ENCODE results near the gene ARID1B. TPM values are rescaled to one million over a fixed set of nuclear protein-coding genes. Genes with fewer than 3 reads are reported as not detected.

The ARID1B gene
- total RNA-seq, 2 experiments from 2014 or later = 36.9 to 38.9 TPM

DNA sequence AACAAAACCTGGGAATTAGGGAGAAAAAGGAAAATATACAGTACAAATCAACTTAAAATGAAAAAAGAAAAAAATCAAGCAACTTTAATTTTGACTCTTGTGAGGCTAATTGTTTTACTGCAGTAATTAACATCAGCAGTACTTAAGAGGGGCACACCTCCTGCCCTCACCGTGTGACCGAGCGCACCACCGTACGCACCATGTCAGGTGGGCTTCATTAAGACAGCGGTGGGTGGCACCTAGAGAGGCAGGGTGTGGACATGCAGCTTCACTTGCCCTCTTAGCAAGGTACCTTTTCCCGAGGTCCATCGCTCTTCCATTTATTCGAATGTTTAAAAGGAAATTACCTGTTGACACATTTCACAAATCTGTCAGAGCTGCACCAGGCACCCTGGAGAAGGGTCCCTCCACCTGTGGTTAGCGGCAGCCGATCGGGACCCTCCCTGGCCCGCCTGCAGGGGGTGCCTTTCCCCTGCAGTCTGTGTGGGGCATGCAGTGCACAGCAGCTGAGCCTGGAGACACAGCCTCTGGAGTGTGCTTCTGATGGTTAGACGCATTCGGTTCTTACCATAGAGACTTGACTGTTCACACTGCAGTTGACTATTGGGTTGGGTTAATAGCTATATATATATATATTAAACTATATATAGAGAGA lies 362.0 kb downstream of the ARID1B start:
- ChIA-PET POLR2A (interaction anchor here (1.0 kb wide), 1 partner anchor 95 kb away, joined by 3 read pairs; no protein-coding TSS in a partner anchor), CTCF (interaction anchor here (0.7 to 1.6 kb wide), 4 partner anchors 10 to 105 kb away, joined by 3 to 5 read pairs (median 4); no protein-coding TSS in a partner anchor)
- Mint-ChIP-seq H3K9me3 (no peaks in the 10 kb centered on the region), H3K27ac (no peak overlapping the region), H3K4me1 (ENCODE audit: low read depth) (peaks cover 19% of the 10 kb centered on the region), H3K27me3 (no peaks in the 10 kb centered on the region), H3K36me3 (ENCODE audit: low read depth) (peaks cover 14% of the 10 kb centered on the region), H3K4me3 (no peak overlapping the region)
- TF ChIP-seq, protein P1, sequence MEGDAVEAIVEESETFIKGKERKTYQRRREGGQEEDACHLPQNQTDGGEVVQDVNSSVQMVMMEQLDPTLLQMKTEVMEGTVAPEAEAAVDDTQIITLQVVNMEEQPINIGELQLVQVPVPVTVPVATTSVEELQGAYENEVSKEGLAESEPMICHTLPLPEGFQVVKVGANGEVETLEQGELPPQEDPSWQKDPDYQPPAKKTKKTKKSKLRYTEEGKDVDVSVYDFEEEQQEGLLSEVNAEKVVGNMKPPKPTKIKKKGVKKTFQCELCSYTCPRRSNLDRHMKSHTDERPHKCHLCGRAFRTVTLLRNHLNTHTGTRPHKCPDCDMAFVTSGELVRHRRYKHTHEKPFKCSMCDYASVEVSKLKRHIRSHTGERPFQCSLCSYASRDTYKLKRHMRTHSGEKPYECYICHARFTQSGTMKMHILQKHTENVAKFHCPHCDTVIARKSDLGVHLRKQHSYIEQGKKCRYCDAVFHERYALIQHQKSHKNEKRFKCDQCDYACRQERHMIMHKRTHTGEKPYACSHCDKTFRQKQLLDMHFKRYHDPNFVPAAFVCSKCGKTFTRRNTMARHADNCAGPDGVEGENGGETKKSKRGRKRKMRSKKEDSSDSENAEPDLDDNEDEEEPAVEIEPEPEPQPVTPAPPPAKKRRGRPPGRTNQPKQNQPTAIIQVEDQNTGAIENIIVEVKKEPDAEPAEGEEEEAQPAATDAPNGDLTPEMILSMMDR (IDR thresholded peaks at IDR 0.05) = no peak
- no peak for ATAC-seq
- intact Hi-C loops (cut with micrococcal nuclease) = no loop called here
- DNase-seq = no peak

DNA sequence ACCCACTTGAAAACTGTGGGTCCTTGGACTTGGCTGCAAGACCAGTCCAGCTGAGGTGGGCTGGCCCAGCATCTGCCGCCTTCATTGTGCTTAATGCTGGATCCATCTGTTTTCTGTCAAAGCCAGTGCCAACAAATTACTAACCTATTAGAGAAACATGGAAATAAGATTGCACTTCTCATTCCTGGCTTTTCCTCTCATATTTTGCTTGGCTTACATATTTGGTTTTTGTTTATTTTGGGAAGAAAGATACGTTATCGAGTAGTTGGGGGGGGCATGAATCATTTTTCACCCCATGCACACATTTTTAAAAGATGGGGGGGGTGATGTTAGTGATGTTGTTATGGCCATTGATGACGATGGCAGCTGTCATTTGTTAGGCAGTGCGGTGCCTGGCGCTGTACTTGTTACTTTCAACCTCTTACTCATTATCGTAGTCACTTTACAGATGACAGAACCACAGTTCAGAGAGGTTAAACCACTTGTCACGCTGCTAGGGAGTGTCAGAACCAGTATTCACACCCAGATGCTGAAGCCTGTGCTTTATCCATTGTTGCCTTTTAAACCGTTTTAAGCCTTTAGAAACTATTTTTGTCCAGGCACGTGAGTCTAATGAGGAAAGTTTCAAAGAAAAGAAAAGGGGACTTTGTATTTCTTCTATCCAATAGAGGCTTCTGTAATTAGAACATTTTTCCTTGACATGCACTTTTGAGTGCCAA lies 366.2 kb downstream of the ARID1B start:
- intact Hi-C loops (cut with micrococcal nuclease) = no loop called here
- ChIA-PET POLR2A (interaction anchor here (1.0 kb wide), 1 partner anchor 88 kb away, joined by 3 read pairs; no protein-coding TSS in a partner anchor), CTCF (no interaction called here)
- Mint-ChIP-seq H3K9me3 (no peaks in the 10 kb centered on the region), H3K4me1 (ENCODE audit: low read depth) (peaks cover 28% of the 10 kb centered on the region), H3K27me3 (no peaks in the 10 kb centered on the region), H3K36me3 (ENCODE audit: low read depth) (peaks cover 9% of the 10 kb centered on the region), H3K27ac (no peak overlapping the region), H3K4me3 (no peak overlapping the region)
- DNase-seq = peak; percentile 73
- TF ChIP-seq, protein P1 (IDR thresholded peaks at IDR 0.05) = no peak
- ATAC-seq = peak; percentile 94

DNA sequence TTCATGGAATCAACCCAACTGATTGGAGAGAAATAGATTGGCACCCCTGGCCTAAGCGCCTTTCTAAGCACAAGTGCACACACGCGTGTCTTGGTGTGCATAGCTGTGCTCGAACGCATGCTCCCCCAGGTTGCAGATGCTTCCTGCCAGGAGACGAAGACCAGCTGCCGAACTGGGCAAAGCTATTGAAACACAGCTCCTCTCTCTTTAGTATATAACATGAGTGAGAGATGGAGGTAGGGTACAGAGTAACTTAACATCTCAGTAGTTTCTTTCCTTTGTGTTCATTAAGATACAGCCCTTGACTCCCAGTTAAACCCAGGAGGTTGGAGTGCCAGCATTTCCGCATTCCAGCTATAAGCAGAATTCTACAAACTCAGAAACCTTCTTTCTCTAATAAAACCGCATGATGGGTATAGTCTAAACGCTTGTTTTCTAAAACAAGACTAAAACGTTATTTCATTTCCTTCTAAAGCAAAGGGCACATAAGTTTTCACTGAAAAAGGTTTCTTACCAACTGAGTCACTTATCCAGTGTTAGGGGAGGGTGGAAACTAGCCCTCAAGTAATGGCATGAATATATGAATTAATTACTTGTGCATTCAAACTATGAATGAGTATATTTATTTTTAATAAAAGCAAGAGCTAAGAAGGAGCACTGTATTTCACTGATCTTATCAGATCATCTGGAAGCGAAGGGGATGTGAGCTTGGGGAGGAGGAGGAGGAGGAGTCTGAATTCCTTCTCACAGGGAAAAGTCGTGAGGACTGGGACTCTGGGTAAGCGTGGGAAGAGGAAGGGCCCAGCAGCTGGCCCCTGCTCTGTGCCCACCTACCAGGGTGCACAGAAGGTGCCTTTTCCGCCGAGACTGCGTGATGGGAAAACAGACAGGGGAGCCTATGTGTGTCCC lies 367.0 kb downstream of the ARID1B start:
- CTCF ChIA-PET = interaction anchor here (1.1 to 1.5 kb wide), 2 partner anchors 16 to 41 kb away, joined by 3 to 5 read pairs; no protein-coding TSS in a partner anchor
- no peak for ATAC-seq
- TF ChIP-seq, protein P1 (IDR thresholded peaks at IDR 0.05) = no peak
- no peaks in the 10 kb centered on the region for H3K27me3 Mint-ChIP-seq
- intact Hi-C loops (cut with micrococcal nuclease) = no loop called here
- peaks cover 12% of the 10 kb centered on the region for H3K36me3 Mint-ChIP-seq (ENCODE audit: low read depth)
- H3K4me1 Mint-ChIP-seq (ENCODE audit: low read depth) = peaks cover 24% of the 10 kb centered on the region
- DNase-seq = no peak
- H3K4me3 Mint-ChIP-seq = no peak overlapping the region
- no peak overlapping the region for H3K27ac Mint-ChIP-seq
- no peaks in the 10 kb centered on the region for H3K9me3 Mint-ChIP-seq
- POLR2A ChIA-PET = interaction anchor here (1.0 kb wide), 1 partner anchor 89 kb away, joined by 3 read pairs; no protein-coding TSS in a partner anchor

DNA sequence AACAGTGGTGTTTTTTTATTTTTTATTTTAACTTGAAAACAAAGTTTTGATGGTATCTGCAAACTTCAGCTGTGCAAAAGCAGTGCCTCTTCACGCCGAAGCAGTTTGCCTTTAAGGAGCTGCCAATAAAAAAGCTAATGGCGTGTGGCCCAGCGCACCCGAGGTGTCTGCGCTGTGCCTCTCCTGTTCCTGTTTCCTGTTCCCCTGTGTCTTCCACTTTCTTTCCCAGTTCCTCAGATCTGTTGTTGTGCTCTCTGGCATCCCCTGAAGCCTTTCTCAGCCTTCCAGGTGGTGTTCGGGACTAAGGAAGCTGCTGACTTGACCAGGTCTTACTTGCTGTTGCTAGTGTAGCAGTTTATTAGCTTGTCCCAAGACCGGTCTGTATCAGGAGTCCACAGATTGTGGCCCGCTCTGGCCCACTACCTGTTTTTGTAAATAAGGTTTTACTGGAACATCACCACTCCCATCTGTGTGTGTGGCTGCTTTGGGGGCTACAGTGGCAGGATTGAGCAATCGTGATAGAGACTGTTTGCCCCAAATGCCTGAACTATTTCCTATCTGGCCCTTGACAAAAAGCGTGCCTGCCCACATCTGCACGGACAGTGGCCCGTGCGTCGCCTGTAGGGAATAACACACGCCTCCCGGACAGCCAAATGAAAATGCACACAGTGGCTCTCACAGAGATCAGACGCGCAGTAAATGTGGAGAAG lies 367.8 kb downstream of the ARID1B start:
- Mint-ChIP-seq H3K27ac (no peak overlapping the region), H3K4me1 (ENCODE audit: low read depth) (peaks cover 24% of the 10 kb centered on the region), H3K4me3 (no peak overlapping the region), H3K9me3 (no peaks in the 10 kb centered on the region), H3K36me3 (ENCODE audit: low read depth) (peaks cover 13% of the 10 kb centered on the region), H3K27me3 (no peaks in the 10 kb centered on the region)
- POLR2A ChIA-PET = no interaction called here
- intact Hi-C loops (cut with micrococcal nuclease) = no loop called here
- TF ChIP-seq, protein P1 (IDR thresholded peaks at IDR 0.05) = no peak
- ATAC-seq (no peak), DNase-seq (no peak)
- CTCF ChIA-PET = interaction anchor here (1.1 to 1.5 kb wide), 2 partner anchors 15 to 41 kb away, joined by 3 to 5 read pairs; no protein-coding TSS in a partner anchor

All from activated CD8-positive, alpha-beta T cell treated with anti-CD3 and anti-CD28 coated beads for 36 hours (primary cell).